ENCODE data around the gene HRH2. TPM values are rescaled to one million over a fixed set of nuclear protein-coding genes. Genes with fewer than 3 reads are reported as not detected.
A peak's percentile ranks its signal among the peaks of the same experiment; 100 is the strongest.

Gene HRH2
- total and polyA plus RNA-seq, 4 donors: 1.8 to 36.1 (median 9.9) TPM

- no peaks in the 10 kb centered on the region for H3K36me3 ChIP-seq (ENCODE audit: control insufficient read depth in 4 of 4, insufficient read depth in 4 of 4, low read length in 4 of 4)
- H3K27ac ChIP-seq (ENCODE audit: low read depth in 1 of 2, low read length in 1 of 2): peak overlapping the region in 1 of 2 donors; percentile 19
- TF ChIP-seq, protein P1, sequence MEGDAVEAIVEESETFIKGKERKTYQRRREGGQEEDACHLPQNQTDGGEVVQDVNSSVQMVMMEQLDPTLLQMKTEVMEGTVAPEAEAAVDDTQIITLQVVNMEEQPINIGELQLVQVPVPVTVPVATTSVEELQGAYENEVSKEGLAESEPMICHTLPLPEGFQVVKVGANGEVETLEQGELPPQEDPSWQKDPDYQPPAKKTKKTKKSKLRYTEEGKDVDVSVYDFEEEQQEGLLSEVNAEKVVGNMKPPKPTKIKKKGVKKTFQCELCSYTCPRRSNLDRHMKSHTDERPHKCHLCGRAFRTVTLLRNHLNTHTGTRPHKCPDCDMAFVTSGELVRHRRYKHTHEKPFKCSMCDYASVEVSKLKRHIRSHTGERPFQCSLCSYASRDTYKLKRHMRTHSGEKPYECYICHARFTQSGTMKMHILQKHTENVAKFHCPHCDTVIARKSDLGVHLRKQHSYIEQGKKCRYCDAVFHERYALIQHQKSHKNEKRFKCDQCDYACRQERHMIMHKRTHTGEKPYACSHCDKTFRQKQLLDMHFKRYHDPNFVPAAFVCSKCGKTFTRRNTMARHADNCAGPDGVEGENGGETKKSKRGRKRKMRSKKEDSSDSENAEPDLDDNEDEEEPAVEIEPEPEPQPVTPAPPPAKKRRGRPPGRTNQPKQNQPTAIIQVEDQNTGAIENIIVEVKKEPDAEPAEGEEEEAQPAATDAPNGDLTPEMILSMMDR (IDR thresholded peaks at IDR 0.05; ENCODE audit: control extremely low read depth, extremely low read depth): no peak
- H3K4me1 ChIP-seq (ENCODE audit: control insufficient read depth in 5 of 5, insufficient read depth in 5 of 5, low read length in 5 of 5): peaks cover 0 to 18% (median 3%) of the 10 kb centered on the region in 5 donors
- WGBS, 2 donors: 41 to 56% methylated on average over 5 of the region's 5 CpGs
- H3K4me3 ChIP-seq: no peak overlapping the region
- H3K9ac ChIP-seq (ENCODE audit: insufficient read depth in 1 of 2, low read length in 2 of 2): no peak overlapping the region
- DNase-seq (peak in 1 of 3 donors; percentile 26), ATAC-seq (ENCODE audit: insufficient read depth, low FRiP score) (no peak)
- H3K9me3 ChIP-seq (ENCODE audit: control insufficient read depth in 4 of 4, insufficient read depth in 3 of 4, low read length in 3 of 4): no peaks in the 10 kb centered on the region
- H3K27me3 ChIP-seq (ENCODE audit: control insufficient read depth in 3 of 3, insufficient read depth in 3 of 3, low read length in 2 of 3): peaks cover 0 to 13% (median 0%) of the 10 kb centered on the region in 3 donors
These were observed 35.9 kb downstream of the HRH2 start for GRCh38 chr5:175693741-175694140.

DNA sequence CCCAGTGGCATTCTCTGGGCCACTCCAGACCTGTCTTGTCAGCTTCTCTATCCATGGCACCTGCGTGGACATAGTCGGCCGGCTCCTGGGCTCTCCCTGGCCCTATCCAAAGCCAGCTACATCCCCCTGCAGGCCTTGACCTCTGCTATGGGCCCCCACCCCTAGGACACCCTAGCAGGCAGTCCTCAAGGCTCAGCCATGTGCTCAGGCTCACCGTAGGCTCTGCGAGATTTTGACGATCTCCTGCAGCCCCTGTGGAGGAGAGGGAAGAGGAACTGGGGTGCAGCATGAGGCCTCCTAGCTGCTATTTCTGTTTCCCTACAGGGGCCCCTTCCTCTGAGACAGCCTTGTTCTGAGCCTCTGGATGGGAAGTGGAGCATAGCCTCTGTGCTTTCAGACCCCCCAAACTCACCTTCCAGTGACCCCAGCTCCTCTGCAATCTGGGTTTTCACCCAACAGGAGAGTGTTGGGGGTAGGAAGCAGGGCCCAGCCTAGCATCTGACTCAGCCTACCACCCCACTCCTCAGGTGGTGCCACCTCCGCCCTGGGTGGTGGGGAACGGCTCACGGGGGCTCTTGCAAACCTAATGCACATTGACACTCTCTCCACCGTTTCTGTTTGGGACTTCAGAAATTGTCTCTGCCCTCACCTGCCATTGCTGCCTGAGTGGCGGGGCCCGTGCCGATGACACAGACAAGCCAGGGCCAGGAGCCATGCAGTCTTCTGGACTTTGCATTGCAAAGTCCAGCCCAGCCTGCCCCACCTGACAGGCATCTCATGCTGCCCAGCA, 36.7 kb downstream of the HRH2 start:
- H3K4me3 ChIP-seq: no peak overlapping the region
- DNase-seq (peak in 1 of 3 donors; percentile 19), ATAC-seq (ENCODE audit: insufficient read depth, low FRiP score) (no peak)
- H3K9ac ChIP-seq (ENCODE audit: insufficient read depth in 1 of 2, low read length in 2 of 2): no peak overlapping the region
- peaks cover 0 to 18% (median 3%) of the 10 kb centered on the region in 5 donors for H3K4me1 ChIP-seq (ENCODE audit: control insufficient read depth in 5 of 5, insufficient read depth in 5 of 5, low read length in 5 of 5)
- H3K9me3 ChIP-seq (ENCODE audit: control insufficient read depth in 4 of 4, insufficient read depth in 3 of 4, low read length in 3 of 4): no peaks in the 10 kb centered on the region
- H3K27ac ChIP-seq (ENCODE audit: low read depth in 1 of 2, low read length in 1 of 2): no peak overlapping the region
- no peaks in the 10 kb centered on the region for H3K36me3 ChIP-seq (ENCODE audit: control insufficient read depth in 4 of 4, insufficient read depth in 4 of 4, low read length in 4 of 4)
- TF ChIP-seq, protein P1 (IDR thresholded peaks at IDR 0.05; ENCODE audit: control extremely low read depth, extremely low read depth): no peak
- 58 to 75% methylated on average over 13 of the region's 13 CpGs for WGBS, 2 donors
- peaks cover 0 to 6% (median 0%) of the 10 kb centered on the region in 3 donors for H3K27me3 ChIP-seq (ENCODE audit: control insufficient read depth in 3 of 3, insufficient read depth in 3 of 3, low read length in 2 of 3)

- ATAC-seq (ENCODE audit: insufficient read depth, low FRiP score) (no peak), DNase-seq (peak in 1 of 3 donors; percentile 31)
- Histone ChIP-seq H3K36me3 (ENCODE audit: control insufficient read depth in 4 of 4, insufficient read depth in 4 of 4, low read length in 4 of 4) (no peaks in the 10 kb centered on the region), H3K9ac (ENCODE audit: insufficient read depth in 1 of 2, low read length in 2 of 2) (no peak overlapping the region), H3K27me3 (ENCODE audit: control insufficient read depth in 3 of 3, insufficient read depth in 3 of 3, low read length in 2 of 3) (peaks cover 0 to 4% (median 0%) of the 10 kb centered on the region in 3 donors), H3K27ac (ENCODE audit: low read depth in 1 of 2, low read length in 1 of 2) (peak overlapping the region in 1 of 2 donors; percentile 24), H3K9me3 (ENCODE audit: control insufficient read depth in 4 of 4, insufficient read depth in 3 of 4, low read length in 3 of 4) (no peaks in the 10 kb centered on the region), H3K4me1 (ENCODE audit: control insufficient read depth in 5 of 5, insufficient read depth in 5 of 5, low read length in 5 of 5) (peaks cover 0 to 18% (median 3%) of the 10 kb centered on the region in 5 donors), H3K4me3 (no peak overlapping the region)
- 69 to 81% methylated on average over 19 of the region's 19 CpGs for WGBS, 2 donors
- TF ChIP-seq, protein P1 (IDR thresholded peaks at IDR 0.05; ENCODE audit: control extremely low read depth, extremely low read depth): no peak
These were observed 37.6 kb downstream of the HRH2 start for GRCh38 chr5:175695161-175696126.
